GM10248 (cell line): Measurements from ENCODE around the gene ASPSCR1.

Experiments
- CTCF ChIA-PET: fragments of 300-600 bp; sonication (Branson Sonifier 250); formaldehyde crosslinking; extraction: SDS; loops from one replicate; lab custom pipeline; 2021; ENCODE audit warnings: antibody characterized with exemption; lab: Yijun Ruan, JAX
- POLR2A ChIA-PET: fragments of 350-650 bp; sonication (Branson Sonifier 250); formaldehyde crosslinking; extraction: SDS; loops from one replicate; lab custom pipeline; 2020; ENCODE audit warnings: antibody characterized with exemption; lab: Yijun Ruan, JAX
- DNase-seq: peaks from one replicate; pipeline ENCODE4 v3.0.0; 2012; ENCODE audit errors: extremely low spot score
- TF ChIP-seq, protein P1 (sequence below): IDR thresholded peaks from 2 replicates; pipeline ENCODE4 v1.5.1; 2012; ENCODE audit warnings: mild to moderate bottlenecking, low read depth; ENCODE audit errors: extremely low read depth, missing control alignments, control extremely low read depth

Gene ASPSCR1

DNA sequence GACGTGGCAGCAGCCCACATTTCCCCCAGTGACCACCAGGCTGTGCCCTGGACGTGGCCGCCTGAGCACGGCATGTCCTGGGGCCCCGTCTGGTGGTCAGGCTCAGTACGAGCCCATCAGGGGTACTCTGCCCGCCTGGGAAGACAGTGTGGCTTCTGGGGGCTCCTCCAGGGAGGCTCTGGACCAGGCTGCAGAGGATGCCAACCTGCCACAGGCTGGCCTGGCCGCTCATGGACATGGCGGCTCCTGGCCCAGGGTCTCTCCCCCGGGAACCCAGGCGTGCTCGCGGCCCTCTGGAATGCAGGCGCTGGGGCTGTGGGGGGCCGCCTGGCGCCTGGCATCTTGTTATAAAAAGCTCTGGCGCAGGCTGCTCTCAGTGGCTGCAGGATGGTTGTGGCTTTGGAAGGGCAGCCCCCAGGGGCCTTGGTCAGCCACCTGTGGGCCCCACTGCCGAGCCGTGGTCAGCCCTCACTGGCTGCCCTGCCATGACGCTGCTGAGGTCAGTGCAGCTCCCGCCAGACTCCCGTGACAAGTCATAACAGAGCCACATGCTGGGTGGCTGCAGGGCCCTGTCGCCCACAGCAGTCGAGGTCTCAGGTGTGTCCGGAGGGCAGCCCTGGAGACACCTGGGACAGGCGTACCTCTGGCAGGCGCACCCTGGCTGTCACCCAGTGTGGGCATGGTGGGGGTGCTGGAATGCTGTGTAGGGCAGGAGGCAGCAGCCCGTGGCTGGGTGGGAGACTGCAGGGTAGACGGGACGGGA lies 30.2 kb downstream of the ASPSCR1 start:
- TF ChIP-seq, protein P1, sequence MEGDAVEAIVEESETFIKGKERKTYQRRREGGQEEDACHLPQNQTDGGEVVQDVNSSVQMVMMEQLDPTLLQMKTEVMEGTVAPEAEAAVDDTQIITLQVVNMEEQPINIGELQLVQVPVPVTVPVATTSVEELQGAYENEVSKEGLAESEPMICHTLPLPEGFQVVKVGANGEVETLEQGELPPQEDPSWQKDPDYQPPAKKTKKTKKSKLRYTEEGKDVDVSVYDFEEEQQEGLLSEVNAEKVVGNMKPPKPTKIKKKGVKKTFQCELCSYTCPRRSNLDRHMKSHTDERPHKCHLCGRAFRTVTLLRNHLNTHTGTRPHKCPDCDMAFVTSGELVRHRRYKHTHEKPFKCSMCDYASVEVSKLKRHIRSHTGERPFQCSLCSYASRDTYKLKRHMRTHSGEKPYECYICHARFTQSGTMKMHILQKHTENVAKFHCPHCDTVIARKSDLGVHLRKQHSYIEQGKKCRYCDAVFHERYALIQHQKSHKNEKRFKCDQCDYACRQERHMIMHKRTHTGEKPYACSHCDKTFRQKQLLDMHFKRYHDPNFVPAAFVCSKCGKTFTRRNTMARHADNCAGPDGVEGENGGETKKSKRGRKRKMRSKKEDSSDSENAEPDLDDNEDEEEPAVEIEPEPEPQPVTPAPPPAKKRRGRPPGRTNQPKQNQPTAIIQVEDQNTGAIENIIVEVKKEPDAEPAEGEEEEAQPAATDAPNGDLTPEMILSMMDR, result no peak
- no peak for DNase-seq
- POLR2A ChIA-PET, result no interaction called here
- CTCF ChIA-PET, result interaction anchor here (0.9 kb wide), 1 partner anchor 13 kb away, joined by 3 read pairs; no protein-coding TSS in a partner anchor

GRCh38 chr17:82008258-82008940 lies 31.0 kb downstream of the ASPSCR1 start:
- ChIA-PET CTCF (interaction anchor here (1.5 to 2.6 kb wide), 2 partner anchors 12 to 22 kb away, joined by 6 to 14 read pairs; no protein-coding TSS in a partner anchor), POLR2A (no interaction called here)
- TF ChIP-seq, protein P1, result no peak
- no peak for DNase-seq

DNA sequence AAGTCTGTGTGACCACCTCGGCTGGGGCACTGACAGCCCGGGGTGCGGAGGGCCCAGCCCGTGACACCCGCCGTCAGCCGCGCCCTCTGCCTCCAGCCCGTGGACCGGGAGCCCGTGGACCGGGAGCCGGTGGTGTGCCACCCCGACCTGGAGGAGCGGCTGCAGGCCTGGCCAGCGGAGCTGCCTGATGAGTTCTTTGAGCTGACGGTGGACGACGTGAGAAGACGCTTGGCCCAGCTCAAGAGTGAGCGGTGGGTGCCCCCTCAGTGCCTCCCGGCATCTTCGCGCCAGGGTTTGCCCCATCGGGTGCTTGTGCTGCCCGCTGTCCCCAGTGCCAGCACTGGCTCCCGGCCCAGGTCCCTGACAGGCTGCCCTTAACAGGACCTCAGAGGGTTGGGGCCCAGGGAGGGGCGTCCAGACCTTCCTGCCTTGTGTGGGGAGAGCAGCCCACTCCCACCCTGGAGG lies 31.5 kb downstream of the ASPSCR1 start:
- TF ChIP-seq, protein P1, result no peak
- POLR2A ChIA-PET, result no interaction called here
- DNase-seq, result no peak
- CTCF ChIA-PET, result interaction anchor here (1.5 to 2.6 kb wide), 2 partner anchors 11 to 21 kb away, joined by 6 to 14 read pairs; no protein-coding TSS in a partner anchor

GRCh38 chr17:82009413-82009812 lies 32.0 kb downstream of the ASPSCR1 start:
- ChIA-PET POLR2A (no interaction called here), CTCF (interaction anchor here (1.5 to 2.6 kb wide), 2 partner anchors 11 to 21 kb away, joined by 6 to 14 read pairs; no protein-coding TSS in a partner anchor)
- DNase-seq, result no peak
- TF ChIP-seq, protein P1, result no peak

DNA sequence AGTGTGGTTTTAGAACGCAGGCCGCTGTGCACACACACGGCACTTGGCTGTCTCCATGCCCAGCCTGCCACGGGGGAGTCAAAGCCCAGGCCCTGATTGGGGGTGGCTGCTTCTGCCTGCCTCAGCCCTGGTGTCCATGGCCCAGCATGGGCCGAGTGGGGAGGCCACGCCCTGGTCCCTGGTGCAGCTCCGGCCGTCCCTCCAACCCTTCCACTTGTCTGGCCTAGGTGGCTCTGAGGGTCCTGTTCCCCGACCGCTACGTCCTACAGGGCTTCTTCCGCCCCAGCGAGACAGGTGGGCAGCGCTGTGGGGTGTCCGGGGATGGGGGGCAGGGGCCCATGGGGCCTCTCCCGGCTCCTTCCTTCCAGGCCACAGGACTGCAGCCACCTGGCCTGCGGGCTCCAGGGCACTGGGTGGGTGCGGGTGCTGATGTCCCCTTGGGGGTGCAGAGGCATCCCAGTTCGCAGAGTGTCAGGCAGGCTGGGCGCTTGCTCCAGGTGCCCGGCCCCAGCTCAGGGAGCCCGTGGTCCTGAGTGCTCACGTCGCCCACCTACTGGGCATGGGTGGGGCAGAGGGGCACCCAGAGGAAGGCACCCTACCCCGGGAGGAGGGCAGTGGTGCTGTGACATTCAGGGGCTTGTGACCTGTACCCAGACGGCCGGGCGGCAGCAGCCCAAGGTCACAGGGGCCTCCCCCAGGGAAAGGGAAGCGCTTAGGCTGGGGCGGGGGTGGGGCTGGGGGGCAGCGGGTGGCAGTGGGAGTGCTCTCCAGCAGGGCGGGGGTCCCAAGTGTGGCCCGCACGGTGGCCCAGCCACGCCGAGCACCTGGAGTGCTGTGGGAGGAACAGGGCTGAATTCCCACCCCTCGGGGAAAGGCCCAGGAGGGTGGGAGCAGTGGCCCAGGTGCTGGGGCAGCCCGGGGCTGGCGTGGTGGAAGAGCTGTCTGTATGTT lies 33.4 kb downstream of the ASPSCR1 start:
- ChIA-PET CTCF (interaction anchor here (2.6 kb wide), 1 partner anchor 10 kb away, joined by 14 read pairs; no protein-coding TSS in a partner anchor), POLR2A (no interaction called here)
- DNase-seq, result no peak
- TF ChIP-seq, protein P1, result no peak

DNA sequence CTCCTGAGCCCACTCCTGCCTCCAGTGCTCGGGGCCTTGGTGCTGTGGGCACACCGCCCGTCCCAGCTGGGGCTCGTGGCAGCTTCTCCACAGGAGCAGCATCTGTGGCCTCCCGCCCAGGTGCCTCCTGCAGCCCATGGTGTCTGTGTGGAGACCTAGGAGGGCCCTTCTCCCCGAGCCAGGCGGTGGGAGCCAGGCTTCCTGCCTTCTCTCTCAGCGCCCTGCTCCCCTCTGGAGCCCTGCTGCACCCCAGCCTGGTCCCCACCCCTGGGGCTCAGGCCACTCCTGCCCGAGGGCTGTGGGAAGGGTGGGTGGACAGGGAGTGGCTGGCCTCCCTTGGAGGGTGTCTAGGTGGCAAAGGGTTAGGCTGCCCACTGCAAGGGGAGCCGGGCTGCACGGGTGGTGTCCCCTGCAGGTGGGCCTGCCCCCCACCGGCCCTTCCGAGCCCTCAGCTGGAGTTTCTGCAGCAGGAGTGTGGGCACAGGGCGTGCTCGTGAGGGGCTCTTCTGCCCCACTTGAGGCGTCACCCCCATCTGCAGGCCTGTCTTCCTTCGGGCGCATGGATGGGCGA lies 34.3 kb downstream of the ASPSCR1 start:
- TF ChIP-seq, protein P1, result no peak
- DNase-seq, result no peak
- ChIA-PET CTCF (no interaction called here), POLR2A (no interaction called here)
